ENCODE measurements around the gene TBL1X. TPM values are rescaled to one million over a fixed set of nuclear protein-coding genes. Genes with fewer than 3 reads are reported as not detected.
"Not testable (repeated sequence)": the region's sequence is repeated elsewhere in the genome, so short reads cannot be mapped to it uniquely, and the experiment has no call there.

Gene TBL1X
- total RNA-seq, 1 donor from 2014 or later: 19.2 TPM

- DNase-seq (ENCODE audit: low spot score): no peak
These were observed 68.8 kb downstream of the TBL1X start for GRCh38 chrX:9533611-9534010.

GRCh38 chrX:9534686-9535085 lies 69.8 kb downstream of the TBL1X start:
- DNase-seq (ENCODE audit: low spot score): no peak

- no peak for DNase-seq (ENCODE audit: low spot score)
These were observed 70.2 kb downstream of the TBL1X start for GRCh38 chrX:9535101-9535500.

- not testable (repeated sequence) for DNase-seq (ENCODE audit: low spot score)
These were observed 71.3 kb downstream of the TBL1X start for GRCh38 chrX:9536156-9536555.

- DNase-seq (ENCODE audit: low spot score): no peak
These were observed 72.9 kb downstream of the TBL1X start for GRCh38 chrX:9537781-9538180.

GRCh38 chrX:9538544-9539045 lies 73.7 kb downstream of the TBL1X start:
- DNase-seq (ENCODE audit: low spot score): no peak

- DNase-seq (ENCODE audit: low spot score): no peak
These were observed 74.9 kb downstream of the TBL1X start for GRCh38 chrX:9539605-9540387.

GRCh38 chrX:9542106-9542760 lies 77.4 kb downstream of the TBL1X start:
- DNase-seq (ENCODE audit: low spot score): no peak

GRCh38 chrX:9542761-9543111 lies 77.9 kb downstream of the TBL1X start:
- no peak for DNase-seq (ENCODE audit: low spot score)

- no peak for DNase-seq (ENCODE audit: low spot score)
These were observed 90.5 kb downstream of the TBL1X start for GRCh38 chrX:9555354-9555753.

- no peak for DNase-seq (ENCODE audit: low spot score)
These were observed 92.2 kb downstream of the TBL1X start for GRCh38 chrX:9557091-9557490.

GRCh38 chrX:9557521-9557920 lies 92.7 kb downstream of the TBL1X start:
- DNase-seq (ENCODE audit: low spot score): no peak

GRCh38 chrX:9558615-9559014 lies 93.8 kb downstream of the TBL1X start:
- no peak for DNase-seq (ENCODE audit: low spot score)

- no peak for DNase-seq (ENCODE audit: low spot score)
These were observed 95.4 kb downstream of the TBL1X start for GRCh38 chrX:9560219-9560618.

GRCh38 chrX:9561199-9561598 lies 96.3 kb downstream of the TBL1X start:
- DNase-seq (ENCODE audit: low spot score): no peak

GRCh38 chrX:9562851-9563250 lies 98.0 kb downstream of the TBL1X start:
- DNase-seq (ENCODE audit: low spot score): no peak

- no peak for DNase-seq (ENCODE audit: low spot score)
These were observed 101.3 kb downstream of the TBL1X start for GRCh38 chrX:9566150-9566621.

GRCh38 chrX:9569876-9570301 lies 105.0 kb downstream of the TBL1X start:
- DNase-seq (ENCODE audit: low spot score): no peak

GRCh38 chrX:9573282-9574106 lies 108.6 kb downstream of the TBL1X start:
- DNase-seq (ENCODE audit: low spot score): no peak

- DNase-seq (ENCODE audit: low spot score): no peak
These were observed 111.2 kb downstream of the TBL1X start for GRCh38 chrX:9576059-9576458.

GRCh38 chrX:9577555-9577954 lies 112.7 kb downstream of the TBL1X start:
- DNase-seq (ENCODE audit: low spot score): no peak

Measured in mesenteric fat pad (tissue), 1 donor.